Measurements from ENCODE around the gene PAX8.

- TF ChIP-seq POLR2A (IDR thresholded peaks at IDR 0.05; ENCODE audit: low read depth, low read length) (no peak), POLR2AphosphoS5 (IDR thresholded peaks at IDR 0.05; ENCODE audit: low read depth, low read length) (no peak)
Measured at GRCh38 chr2:113300281-113300680, 21.6 kb upstream of the PAX8 start.

Data from GM12892 (cell line).